Measurements from ENCODE around the gene ZMYND15.

The ZMYND15 gene

GRCh38 chr17:4743898-4744297, 4.3 kb downstream of the ZMYND15 start:
- DNase-seq = no peak

GRCh38 chr17:4744999-4745969, 5.7 kb downstream of the ZMYND15 start:
- DNase-seq = no peak

GRCh38 chr17:4747847-4748246, 8.2 kb downstream of the ZMYND15 start:
- DNase-seq = peak; percentile 95

- DNase-seq = peak; percentile 47
Observed at GRCh38 chr17:4748686-4749085, 9.1 kb downstream of the ZMYND15 start.

- no peak for DNase-seq
Observed at GRCh38 chr17:4750606-4751005, 11.0 kb downstream of the ZMYND15 start.

GRCh38 chr17:4751932-4752331, 12.3 kb downstream of the ZMYND15 start:
- peak; percentile 40 for DNase-seq

- DNase-seq = no peak
Observed at GRCh38 chr17:4753392-4753791, 13.8 kb downstream of the ZMYND15 start.

GRCh38 chr17:4759776-4760236, 20.2 kb downstream of the ZMYND15 start:
- peak; percentile 88 for DNase-seq

- DNase-seq = peak; percentile 75
Observed at GRCh38 chr17:4764595-4764994, 25.0 kb downstream of the ZMYND15 start.

GRCh38 chr17:4766201-4766600, 26.6 kb downstream of the ZMYND15 start:
- DNase-seq = peak; percentile 95

GRCh38 chr17:4766723-4767122, 27.1 kb downstream of the ZMYND15 start:
- peak; percentile 79 for DNase-seq

GRCh38 chr17:4768298-4768697, 28.7 kb downstream of the ZMYND15 start:
- peak; percentile 85 for DNase-seq

- peak; percentile 53 for DNase-seq
Observed at GRCh38 chr17:4769628-4770027, 30.0 kb downstream of the ZMYND15 start.

- no peak for DNase-seq
Observed at GRCh38 chr17:4771519-4772234, 32.0 kb downstream of the ZMYND15 start, which contains the start of gene TM4SF5. Gene TM4SF5 (plus strand): TSS chr17:4771886. CDS start chr17:4771923, 37 bp downstream.

GRCh38 chr17:4772235-4772613, 32.6 kb downstream of the ZMYND15 start:
- DNase-seq = no peak

GRCh38 chr17:4777969-4778760, 38.5 kb downstream of the ZMYND15 start:
- no peak for DNase-seq

GRCh38 chr17:4780325-4780955, 40.8 kb downstream of the ZMYND15 start:
- DNase-seq = no peak

GRCh38 chr17:4782652-4783051, 43.0 kb downstream of the ZMYND15 start:
- peak; percentile 59 for DNase-seq

- peak; percentile 14 for DNase-seq
Observed at GRCh38 chr17:4785311-4786105, 45.9 kb downstream of the ZMYND15 start.

- DNase-seq = peak; percentile 35
Observed at GRCh38 chr17:4786106-4786511, 46.5 kb downstream of the ZMYND15 start, which contains the start of gene VMO1. Gene VMO1 (minus strand): TSS chr17:4786364. CDS start chr17:4786352, 12 bp downstream.

- no peak for DNase-seq
Observed at GRCh38 chr17:4786516-4786915, 46.9 kb downstream of the ZMYND15 start.
